CD14-positive monocyte (primary cell): ENCODE measurements around the gene ARHGAP12. TPM values are rescaled to one million over a fixed set of nuclear protein-coding genes. Genes with fewer than 3 reads are reported as not detected.

Experiments
- DNase-seq, 3 donors: peaks; one replicate each; pipeline ENCODE4 v3.0.0-alpha.2; 2011 to 2022
- H2AFZ ChIP-seq: 2 replicates; pipeline ENCODE4 v1.6.0; 2012; ENCODE audit warnings: mild to moderate bottlenecking, low read depth, low read length, inconsistent platforms; ENCODE audit not compliant: insufficient read depth, poor library complexity, severe bottlenecking
- H3K27ac ChIP-seq, 2 donors: 1 replicate in 1 of 2; 2 replicates in 1 of 2; pipeline ENCODE4 v1.5.1; 2012 to 2013; ENCODE audit warnings: low read length in 2 of 2, control low read depth in 1 of 2, inconsistent platforms in 1 of 2, low read depth in 1 of 2, mild to moderate bottlenecking in 1 of 2
- H3K27me3 ChIP-seq, 2 donors: one replicate each; pipeline versions ENCODE4 v1.6.0 to v1.6.1; 2011 to 2013; ENCODE audit warnings: low read length in 2 of 2; ENCODE audit not compliant: control insufficient read depth in 2 of 2, insufficient read depth in 2 of 2
- H3K36me3 ChIP-seq, 2 donors: replicated peaks in 1 of 2; 1 replicate in 1 of 2; 2 replicates in 1 of 2; pipeline versions ENCODE4 v1.5.1 to v1.6.1; 2012 to 2013; ENCODE audit warnings: low read length in 2 of 2, control low read depth in 1 of 2, inconsistent platforms in 1 of 2, mild to moderate bottlenecking in 1 of 2; ENCODE audit not compliant: insufficient read depth in 2 of 2, control insufficient read depth in 1 of 2
- H3K4me1 ChIP-seq, 2 donors: 1 replicate in 1 of 2; 2 replicates in 1 of 2; pipeline versions ENCODE4 v1.5.1 to v1.6.1; 2012 to 2013; ENCODE audit warnings: low read length in 2 of 2, control low read depth in 1 of 2, inconsistent platforms in 1 of 2, mild to moderate bottlenecking in 1 of 2, moderate library complexity in 1 of 2; ENCODE audit not compliant: insufficient read depth in 2 of 2, control insufficient read depth in 1 of 2
- H3K4me2 ChIP-seq: replicated peaks from 2 replicates; pipeline ENCODE3; 2012; ENCODE audit warnings: low read length, moderate library complexity, mild to moderate bottlenecking; ENCODE audit not compliant: poor library complexity, severe bottlenecking; ENCODE audit errors: extremely low read depth
- H3K4me3 ChIP-seq, 3 experiments: fragments of 200-600 bp in 1 of 3; sonication (generic) in 1 of 3; replicated peaks in 1 of 3; 1 replicate in 2 of 3; 2 replicates in 1 of 3; pipeline ENCODE4 v1.5.1; 2011 to 2013; ENCODE audit warnings: low read length in 3 of 3, mild to moderate bottlenecking in 3 of 3, control low read depth in 2 of 3, low read depth in 2 of 3, inconsistent platforms in 1 of 3, moderate library complexity in 1 of 3
- H3K79me2 ChIP-seq: 2 replicates; pipeline ENCODE4 v1.6.0; 2012; ENCODE audit warnings: mild to moderate bottlenecking, control low read depth, inconsistent platforms, low read length, moderate library complexity; ENCODE audit not compliant: insufficient read depth
- H3K9ac ChIP-seq: 2 replicates; pipeline ENCODE4 v1.6.0; 2017; ENCODE audit warnings: low read length, mild to moderate bottlenecking; ENCODE audit not compliant: insufficient read depth, poor library complexity, severe bottlenecking
- H3K9me3 ChIP-seq, 2 donors: replicated peaks in 1 of 2; 1 replicate in 1 of 2; 2 replicates in 1 of 2; pipeline versions ENCODE4 v1.5.1 to v1.6.1; 2012 to 2013; ENCODE audit warnings: low read length in 2 of 2, control low read depth in 1 of 2; ENCODE audit not compliant: control insufficient read depth in 1 of 2, insufficient read depth in 1 of 2
- H4K20me1 ChIP-seq: 2 replicates; pipeline ENCODE4 v1.6.0; 2012; ENCODE audit warnings: mild to moderate bottlenecking, low read length, control low read depth, moderate library complexity; ENCODE audit not compliant: insufficient read depth
- H3K27ac Mint-ChIP-seq, 7 donors: one replicate each; pipeline ENCODE4 v1.8.0; 2020; ENCODE audit warnings: mild to moderate bottlenecking in 7 of 7, mixed read lengths in 7 of 7, moderate library complexity in 6 of 7, inconsistent platforms in 2 of 7
- H3K27me3 Mint-ChIP-seq, 3 donors: one replicate each; pipeline ENCODE4 v1.8.0; 2021 to 2022; ENCODE audit warnings: low read depth in 3 of 3, mild to moderate bottlenecking in 3 of 3, mixed read lengths in 3 of 3, moderate library complexity in 3 of 3, inconsistent platforms in 1 of 3
- H3K36me3 Mint-ChIP-seq, 2 donors: one replicate each; pipeline ENCODE4 v1.8.0; 2020; ENCODE audit warnings: mixed read lengths in 2 of 2, inconsistent platforms in 1 of 2, mild to moderate bottlenecking in 1 of 2
- H3K4me1 Mint-ChIP-seq: one replicate; pipeline ENCODE4 v1.8.0; 2020; ENCODE audit warnings: mild to moderate bottlenecking, mixed read lengths
- H3K4me3 Mint-ChIP-seq, 2 donors: one replicate each; pipeline ENCODE4 v1.8.0; 2020; ENCODE audit warnings: mild to moderate bottlenecking in 2 of 2, mixed read lengths in 2 of 2, moderate library complexity in 1 of 2
- H3K9me3 Mint-ChIP-seq, 7 donors: one replicate each; pipeline ENCODE4 v1.8.0; 2020 to 2022; ENCODE audit warnings: mixed read lengths in 7 of 7, mild to moderate bottlenecking in 6 of 7, moderate library complexity in 6 of 7, inconsistent platforms in 2 of 7
- WGBS: methylation state at CpG from one replicate; pipeline ENCODE4 v1.1.5; 2013; ENCODE audit warnings: missing lambda C conversion rate; ENCODE audit not compliant: insufficient coverage; 5-methylcytosine and 5-hydroxymethylcytosine counted together
- intact Hi-C, 2 donors: fragments of 100-400 bp; cut with micrococcal nuclease; formaldehyde crosslinking; loops; one replicate each; pipeline versions ENCODE4 v1.15.0 to v1.15.1; 2023
- polyA plus RNA-seq, 3 donors: library from polyadenylated mRNA; depleted of rRNA in 1 of 3; unstranded in 2 of 3; stranded (reverse) in 1 of 3; fragments of 300-500 nt in 2 of 3; fragments of >200 nt in 1 of 3; fragmentation: Illumina TruSeq in 2 of 3; gene quantifications; 1 replicate in 2 of 3; 2 replicates in 1 of 3; pipeline ENCODE4 v1.2.3, GENCODE V29; 2012 to 2021
- TF ChIP-seq, protein P1 (sequence below): fragments of 200-600 bp; IDR thresholded peaks from one replicate; pipeline ENCODE4 v1.8.0; 2022; ENCODE audit warnings: antibody characterized with exemption, mild to moderate bottlenecking

The ARHGAP12 gene
- polyA plus RNA-seq, 3 donors: 3.2 to 15.5 (median 4.7) TPM

DNA sequence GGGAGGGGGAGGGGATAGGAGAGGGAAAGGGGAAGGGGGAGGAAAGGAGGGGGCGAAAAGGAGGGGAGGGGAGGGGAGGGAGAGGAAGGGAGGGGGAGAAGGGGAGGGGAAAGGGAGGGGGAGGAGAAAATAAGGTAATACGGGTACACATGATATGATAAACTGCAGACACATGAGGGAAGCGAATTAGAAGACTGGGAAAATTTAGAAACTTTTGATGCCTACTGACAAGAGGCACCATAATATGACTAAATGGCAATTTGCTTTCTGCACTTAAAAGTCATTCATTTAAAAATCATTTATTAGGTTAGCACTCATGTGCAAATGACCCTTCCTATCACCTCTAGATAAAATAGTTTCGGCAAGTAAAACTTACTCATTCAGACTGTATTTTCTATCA lies 73.6 kb downstream of the ARHGAP12 start:
- Mint-ChIP-seq H3K4me3 (no peak overlapping the region), H3K36me3 (peaks cover 29 to 38% of the 10 kb centered on the region in 2 donors), H3K27ac (no peak overlapping the region), H3K9me3 (peaks cover 0 to 5% (median 0%) of the 10 kb centered on the region in 7 donors), H3K4me1 (peaks cover 1% of the 10 kb centered on the region), H3K27me3 (no peaks in the 10 kb centered on the region)
- H2AFZ ChIP-seq: no peak overlapping the region
- no peaks in the 10 kb centered on the region for H3K4me1 ChIP-seq
- no peaks in the 10 kb centered on the region for H4K20me1 ChIP-seq
- H3K9ac ChIP-seq: no peak overlapping the region
- H3K9me3 ChIP-seq: no peaks in the 10 kb centered on the region
- intact Hi-C loops: no loop called here
- H3K27me3 ChIP-seq: no peaks in the 10 kb centered on the region
- no CpG with 5 or more reads among the region's 4 CpGs for WGBS
- no peak overlapping the region for H3K27ac ChIP-seq
- H3K4me3 ChIP-seq: no peak overlapping the region
- peaks cover 9 to 24% of the 10 kb centered on the region in 2 donors for H3K36me3 ChIP-seq
- no peaks in the 10 kb centered on the region for H3K79me2 ChIP-seq
- H3K4me2 ChIP-seq: no peak overlapping the region
- TF ChIP-seq, protein P1, sequence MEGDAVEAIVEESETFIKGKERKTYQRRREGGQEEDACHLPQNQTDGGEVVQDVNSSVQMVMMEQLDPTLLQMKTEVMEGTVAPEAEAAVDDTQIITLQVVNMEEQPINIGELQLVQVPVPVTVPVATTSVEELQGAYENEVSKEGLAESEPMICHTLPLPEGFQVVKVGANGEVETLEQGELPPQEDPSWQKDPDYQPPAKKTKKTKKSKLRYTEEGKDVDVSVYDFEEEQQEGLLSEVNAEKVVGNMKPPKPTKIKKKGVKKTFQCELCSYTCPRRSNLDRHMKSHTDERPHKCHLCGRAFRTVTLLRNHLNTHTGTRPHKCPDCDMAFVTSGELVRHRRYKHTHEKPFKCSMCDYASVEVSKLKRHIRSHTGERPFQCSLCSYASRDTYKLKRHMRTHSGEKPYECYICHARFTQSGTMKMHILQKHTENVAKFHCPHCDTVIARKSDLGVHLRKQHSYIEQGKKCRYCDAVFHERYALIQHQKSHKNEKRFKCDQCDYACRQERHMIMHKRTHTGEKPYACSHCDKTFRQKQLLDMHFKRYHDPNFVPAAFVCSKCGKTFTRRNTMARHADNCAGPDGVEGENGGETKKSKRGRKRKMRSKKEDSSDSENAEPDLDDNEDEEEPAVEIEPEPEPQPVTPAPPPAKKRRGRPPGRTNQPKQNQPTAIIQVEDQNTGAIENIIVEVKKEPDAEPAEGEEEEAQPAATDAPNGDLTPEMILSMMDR: no peak
- no peak for DNase-seq

DNA sequence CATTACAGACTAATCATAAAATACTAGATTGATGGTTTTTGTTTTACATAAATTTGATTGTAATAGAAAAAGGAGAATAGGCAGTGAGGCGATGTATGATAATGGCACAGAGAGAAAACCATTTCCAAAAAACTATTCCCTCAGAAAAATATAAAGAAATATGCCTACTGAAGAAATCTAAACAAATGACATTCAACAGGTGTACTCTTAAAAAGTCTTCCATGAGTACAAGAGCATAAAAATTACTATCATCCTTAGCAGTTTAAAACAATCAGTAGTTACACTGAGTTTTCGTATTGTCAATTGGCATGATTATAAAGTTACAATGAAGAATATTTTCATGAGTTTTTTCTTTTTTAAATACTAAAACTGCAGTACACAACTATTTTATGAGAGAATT lies 75.0 kb downstream of the ARHGAP12 start:
- no peak overlapping the region for H3K9ac ChIP-seq
- H3K4me1 Mint-ChIP-seq: peaks cover 1% of the 10 kb centered on the region
- H3K79me2 ChIP-seq: no peaks in the 10 kb centered on the region
- H3K27me3 Mint-ChIP-seq: no peaks in the 10 kb centered on the region
- no CpG with 5 or more reads among the region's 2 CpGs for WGBS
- no peaks in the 10 kb centered on the region for H3K9me3 ChIP-seq
- TF ChIP-seq, protein P1: no peak
- no peak overlapping the region for H2AFZ ChIP-seq
- intact Hi-C loops: no loop called here
- no peaks in the 10 kb centered on the region for H3K4me1 ChIP-seq
- DNase-seq: no peak
- H3K27ac Mint-ChIP-seq: no peak overlapping the region
- H3K9me3 Mint-ChIP-seq: no peaks in the 10 kb centered on the region
- H3K4me2 ChIP-seq: no peak overlapping the region
- H3K27me3 ChIP-seq: no peaks in the 10 kb centered on the region
- H3K36me3 Mint-ChIP-seq: peaks cover 18 to 35% of the 10 kb centered on the region in 2 donors
- H3K36me3 ChIP-seq: peaks cover 5 to 10% of the 10 kb centered on the region in 2 donors
- no peak overlapping the region for H3K27ac ChIP-seq
- no peak overlapping the region for H3K4me3 Mint-ChIP-seq
- no peak overlapping the region for H3K4me3 ChIP-seq
- H4K20me1 ChIP-seq: no peaks in the 10 kb centered on the region
